Neuron (in vitro differentiated cells): ENCODE measurements around the gene GREB1.

ENCODE experiments used
- H2AFZ ChIP-seq: one replicate; pipeline ENCODE4 v1.6.1; 2013; ENCODE audit warnings: low read depth, mild to moderate bottlenecking, inconsistent platforms, low read length, moderate library complexity
- H3K27me3 ChIP-seq: one replicate; pipeline ENCODE4 v1.6.1; 2013; ENCODE audit warnings: low read length; ENCODE audit not compliant: insufficient read depth
- H3K36me3 ChIP-seq: one replicate; pipeline ENCODE4 v1.6.1; 2013; ENCODE audit warnings: low read length; ENCODE audit not compliant: insufficient read depth
- H3K4me1 ChIP-seq: one replicate; pipeline ENCODE4 v1.6.1; 2013; ENCODE audit warnings: low read length; ENCODE audit not compliant: insufficient read depth
- H3K4me3 ChIP-seq: 2 replicates; pipeline ENCODE4 v1.5.1; 2013; ENCODE audit warnings: mild to moderate bottlenecking, low read length, moderate library complexity
- H3K9me3 ChIP-seq: one replicate; pipeline ENCODE4 v1.6.1; 2013; ENCODE audit warnings: low read length

Gene GREB1

DNA sequence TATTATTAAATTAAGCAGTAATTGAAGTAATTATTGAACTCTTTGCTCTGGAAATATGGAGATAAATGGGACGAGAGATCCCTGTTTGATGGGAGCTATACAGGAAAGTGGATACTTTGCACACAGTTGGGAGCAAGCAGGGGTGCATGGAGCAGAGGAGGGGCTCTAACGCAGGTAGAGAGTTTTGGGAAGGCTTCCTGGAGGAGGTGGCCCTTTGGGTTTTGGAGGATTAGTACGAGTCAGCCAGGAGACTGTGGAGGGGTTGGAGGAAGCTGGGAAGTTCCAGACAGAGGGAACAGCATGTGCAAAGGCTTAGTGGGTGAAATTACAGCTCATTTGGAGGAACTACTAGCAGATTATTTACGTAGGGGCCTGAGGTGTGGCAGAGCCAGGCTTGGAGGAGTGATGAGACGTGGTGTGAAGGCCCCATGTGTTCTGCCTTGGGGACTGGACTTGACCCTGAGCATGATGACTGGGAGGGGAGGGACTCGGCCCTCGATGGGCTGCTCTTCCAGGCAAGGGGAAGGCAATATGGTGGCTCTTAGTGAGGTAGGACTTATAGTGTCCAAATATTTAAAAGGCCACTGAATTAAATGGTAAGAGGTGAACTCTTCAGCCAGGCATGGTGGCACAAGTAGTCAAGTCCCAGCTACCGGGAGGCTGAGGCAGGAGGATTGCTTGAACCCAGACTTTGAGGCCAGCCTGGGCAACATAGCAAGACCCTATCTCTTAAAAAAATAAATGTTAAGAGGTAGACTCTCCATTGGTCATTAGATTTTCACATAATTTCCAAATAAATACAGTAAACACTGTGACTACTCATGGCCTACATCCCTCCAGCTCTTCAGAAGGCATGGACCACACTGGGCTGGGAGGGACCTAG lies 30.2 kb downstream of the GREB1 start:
- Histone ChIP-seq H3K4me3 (no peak overlapping the region), H3K9me3 (no peaks in the 10 kb centered on the region), H2AFZ (no peak overlapping the region), H3K36me3 (peaks cover 70% of the 10 kb centered on the region), H3K27me3 (no peaks in the 10 kb centered on the region), H3K4me1 (peaks cover 7% of the 10 kb centered on the region)

- H3K9me3 ChIP-seq, result no peaks in the 10 kb centered on the region
- peaks cover 73% of the 10 kb centered on the region for H3K36me3 ChIP-seq
- H2AFZ ChIP-seq, result no peak overlapping the region
- H3K4me1 ChIP-seq, result no peaks in the 10 kb centered on the region
- H3K27me3 ChIP-seq, result no peaks in the 10 kb centered on the region
- H3K4me3 ChIP-seq, result no peak overlapping the region
Observed at GRCh38 chr2:11564816-11565567, 31.1 kb downstream of the GREB1 start.

DNA sequence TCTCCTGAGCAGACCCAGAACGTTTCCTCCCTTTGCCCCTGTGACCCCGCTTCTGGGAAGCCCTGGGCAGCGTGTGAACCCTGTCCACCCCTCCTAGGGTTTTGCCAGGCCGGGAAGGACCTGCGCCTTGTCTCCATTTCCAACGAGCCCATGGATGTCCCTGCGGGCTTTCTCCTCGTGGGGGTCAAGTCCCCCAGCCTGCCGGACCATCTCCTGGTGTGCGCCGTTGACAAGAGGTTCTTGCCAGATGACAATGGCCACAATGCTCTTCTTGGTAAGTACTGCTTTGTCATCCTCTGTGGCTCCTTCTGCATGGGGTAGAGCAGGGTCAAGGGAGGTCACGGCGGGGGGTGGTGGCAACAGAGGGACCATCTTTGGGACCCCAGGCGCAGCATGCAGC lies 32.5 kb downstream of the GREB1 start:
- H2AFZ ChIP-seq, result no peak overlapping the region
- H3K36me3 ChIP-seq, result peaks cover 69% of the 10 kb centered on the region
- no peak overlapping the region for H3K4me3 ChIP-seq
- H3K4me1 ChIP-seq, result no peaks in the 10 kb centered on the region
- H3K9me3 ChIP-seq, result no peaks in the 10 kb centered on the region
- no peaks in the 10 kb centered on the region for H3K27me3 ChIP-seq

GRCh38 chr2:11567631-11568031 lies 33.8 kb downstream of the GREB1 start:
- H2AFZ ChIP-seq, result no peak overlapping the region
- peaks cover 57% of the 10 kb centered on the region for H3K36me3 ChIP-seq
- H3K4me1 ChIP-seq, result no peaks in the 10 kb centered on the region
- H3K4me3 ChIP-seq, result no peak overlapping the region
- no peaks in the 10 kb centered on the region for H3K9me3 ChIP-seq
- no peaks in the 10 kb centered on the region for H3K27me3 ChIP-seq

- no peak overlapping the region for H2AFZ ChIP-seq
- H3K4me3 ChIP-seq, result no peak overlapping the region
- no peaks in the 10 kb centered on the region for H3K9me3 ChIP-seq
- H3K4me1 ChIP-seq, result no peaks in the 10 kb centered on the region
- H3K36me3 ChIP-seq, result peaks cover 56% of the 10 kb centered on the region
- H3K27me3 ChIP-seq, result no peaks in the 10 kb centered on the region
Observed at GRCh38 chr2:11568436-11568835, 34.6 kb downstream of the GREB1 start.

DNA sequence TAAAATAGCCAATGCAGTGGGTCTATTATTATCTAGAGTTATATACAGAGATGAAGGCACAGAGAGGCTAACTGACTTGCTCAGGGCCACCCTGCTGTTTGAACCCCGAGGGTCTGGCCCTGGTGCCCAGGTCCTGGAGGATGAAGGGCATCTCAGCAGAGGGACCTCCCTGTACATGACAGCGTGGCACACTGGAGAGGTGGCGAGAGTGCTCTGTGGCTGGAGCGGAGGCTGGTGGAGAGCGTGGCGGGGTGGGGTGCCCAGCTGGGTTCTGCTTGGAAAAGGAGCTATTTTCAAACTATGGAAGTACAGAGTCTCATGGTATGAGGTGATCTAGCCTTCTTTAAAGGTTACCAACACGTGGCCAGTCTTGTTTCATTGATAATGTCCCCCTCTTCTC lies 35.8 kb downstream of the GREB1 start:
- Histone ChIP-seq H3K36me3 (peaks cover 50% of the 10 kb centered on the region), H2AFZ (no peak overlapping the region), H3K4me3 (no peak overlapping the region), H3K27me3 (no peaks in the 10 kb centered on the region), H3K4me1 (no peaks in the 10 kb centered on the region), H3K9me3 (no peaks in the 10 kb centered on the region)

GRCh38 chr2:11571170-11571569 lies 37.3 kb downstream of the GREB1 start:
- Histone ChIP-seq H3K4me1 (no peaks in the 10 kb centered on the region), H3K36me3 (peaks cover 46% of the 10 kb centered on the region), H3K9me3 (no peaks in the 10 kb centered on the region), H3K27me3 (no peaks in the 10 kb centered on the region), H3K4me3 (no peak overlapping the region), H2AFZ (no peak overlapping the region)

GRCh38 chr2:11572996-11573395 lies 39.2 kb downstream of the GREB1 start:
- H3K4me1 ChIP-seq, result no peaks in the 10 kb centered on the region
- no peaks in the 10 kb centered on the region for H3K9me3 ChIP-seq
- H3K27me3 ChIP-seq, result no peaks in the 10 kb centered on the region
- H3K4me3 ChIP-seq, result no peak overlapping the region
- H3K36me3 ChIP-seq, result peaks cover 49% of the 10 kb centered on the region
- H2AFZ ChIP-seq, result no peak overlapping the region

DNA sequence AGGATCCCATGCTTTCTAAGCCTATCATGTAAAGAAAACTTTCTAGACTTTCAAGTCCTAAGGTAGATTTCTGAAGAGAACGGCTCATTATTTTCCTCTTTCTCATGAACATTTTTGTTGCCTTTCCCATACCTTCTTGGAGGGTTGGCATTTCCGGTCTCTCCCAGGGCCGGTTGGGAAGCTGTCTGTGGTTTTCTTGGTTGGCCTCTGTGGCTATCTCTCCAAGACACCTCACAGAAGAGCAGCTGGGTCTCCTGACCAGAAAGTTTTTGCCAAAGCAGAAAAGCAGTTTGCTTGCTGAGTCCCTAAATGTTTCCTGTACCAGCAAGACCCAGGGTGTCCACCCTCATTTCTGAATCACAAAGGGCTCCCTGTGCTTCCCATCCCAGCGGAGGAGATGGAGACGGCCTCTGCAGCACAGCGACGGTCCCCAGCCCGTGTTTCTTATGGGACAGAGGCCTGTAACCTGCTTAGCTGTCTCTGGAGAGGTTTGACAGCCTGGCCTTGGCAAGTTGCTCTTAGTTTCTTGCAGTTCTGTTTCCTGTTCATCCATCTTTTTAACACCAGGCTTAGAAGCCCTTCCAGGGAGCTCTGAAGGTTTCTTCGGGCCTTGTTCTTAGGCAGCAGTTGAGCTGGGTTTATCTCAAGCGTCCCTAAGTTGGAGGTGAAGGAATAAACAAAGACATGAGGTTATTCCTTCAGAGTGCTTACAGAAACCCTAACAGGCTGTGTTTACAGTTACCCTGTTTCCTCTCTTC lies 39.8 kb downstream of the GREB1 start:
- H3K9me3 ChIP-seq, result no peaks in the 10 kb centered on the region
- H2AFZ ChIP-seq, result no peak overlapping the region
- no peaks in the 10 kb centered on the region for H3K27me3 ChIP-seq
- no peak overlapping the region for H3K4me3 ChIP-seq
- H3K36me3 ChIP-seq, result peaks cover 44% of the 10 kb centered on the region
- H3K4me1 ChIP-seq, result no peaks in the 10 kb centered on the region

DNA sequence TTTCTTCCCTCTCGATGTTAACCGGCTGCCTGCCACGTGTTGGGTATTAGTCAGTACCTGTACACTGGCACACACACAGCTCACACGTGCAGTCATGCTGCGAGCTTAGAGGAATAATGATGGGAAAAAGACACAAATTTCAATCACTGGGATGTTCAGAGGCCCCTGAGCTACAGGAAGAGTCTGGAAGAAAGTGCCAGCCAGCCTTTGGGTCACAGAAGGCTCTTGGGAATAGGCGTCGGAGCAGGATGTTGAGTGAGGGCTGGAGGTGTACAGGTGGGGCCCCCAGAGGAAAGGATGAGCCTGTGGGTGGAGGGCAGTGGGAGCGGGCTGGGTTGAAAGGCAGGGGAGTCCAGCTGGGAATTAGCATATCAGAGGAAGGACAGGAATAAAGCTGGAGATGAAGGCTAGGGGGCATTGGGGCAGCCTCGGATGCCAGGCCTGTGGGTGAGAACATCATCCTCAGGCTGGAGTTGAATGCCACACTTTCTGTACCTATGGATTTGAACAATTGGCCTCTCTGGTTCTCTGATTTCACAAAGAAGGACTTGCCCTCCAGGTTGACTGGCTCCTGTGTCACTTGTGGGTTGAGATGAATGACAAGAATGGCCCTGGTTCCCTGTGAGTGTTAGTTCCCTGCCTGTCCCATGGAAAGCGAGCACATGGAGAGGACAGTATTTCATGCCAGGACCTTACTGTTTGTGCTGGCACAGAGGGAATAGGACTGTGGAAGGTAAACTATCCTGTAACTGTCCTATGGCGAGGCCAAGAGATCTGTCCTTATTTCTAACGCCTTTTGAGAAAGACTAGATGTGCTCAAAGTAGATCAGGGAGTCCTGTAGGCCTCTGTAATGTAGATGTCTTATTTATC lies 40.6 kb downstream of the GREB1 start:
- H3K9me3 ChIP-seq, result no peaks in the 10 kb centered on the region
- no peak overlapping the region for H3K4me3 ChIP-seq
- no peaks in the 10 kb centered on the region for H3K27me3 ChIP-seq
- peaks cover 44% of the 10 kb centered on the region for H3K36me3 ChIP-seq
- H2AFZ ChIP-seq, result no peak overlapping the region
- no peaks in the 10 kb centered on the region for H3K4me1 ChIP-seq

- H3K4me3 ChIP-seq, result no peak overlapping the region
Observed at GRCh38 chr2:11576398-11576797, 42.6 kb downstream of the GREB1 start.

DNA sequence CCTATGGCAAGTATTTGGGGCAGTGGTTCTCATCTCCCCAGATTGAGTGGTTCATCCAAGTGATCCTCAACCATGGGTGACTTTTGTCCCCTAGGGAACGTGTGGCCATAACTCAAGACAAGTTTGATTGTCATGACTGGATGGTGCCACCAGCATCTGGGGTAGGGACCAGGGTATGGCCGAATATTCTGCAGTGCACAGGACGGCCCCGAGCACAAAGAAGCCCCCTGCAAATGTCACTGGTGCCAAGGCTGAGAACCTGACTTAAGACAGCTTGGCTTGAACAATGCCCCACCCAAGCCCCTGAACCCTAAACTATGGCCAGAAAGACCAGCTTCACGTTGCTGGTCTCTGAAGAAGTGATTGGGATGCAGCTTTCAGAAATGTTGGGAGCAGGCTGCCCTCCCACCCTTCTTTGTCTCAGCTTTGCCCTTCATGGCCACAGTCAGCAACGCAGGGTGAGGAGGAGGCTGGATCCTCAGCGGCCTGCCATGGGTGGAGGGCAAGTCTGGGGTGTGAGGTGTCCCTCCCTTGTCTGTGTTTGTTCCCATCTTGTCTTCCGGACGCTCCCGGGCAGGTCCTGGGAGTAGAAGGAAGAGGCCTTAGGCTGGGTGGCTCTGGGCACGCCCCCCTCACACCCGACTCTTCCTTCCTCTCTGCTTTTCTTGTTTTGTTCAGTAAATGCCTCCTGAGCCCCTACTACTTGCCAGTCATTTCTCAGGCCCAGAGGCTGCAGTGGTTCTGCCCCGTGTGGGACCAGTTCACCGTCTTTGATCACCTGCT lies 43.4 kb downstream of the GREB1 start:
- Histone ChIP-seq H3K4me1 (no peaks in the 10 kb centered on the region), H3K36me3 (peaks cover 66% of the 10 kb centered on the region), H3K27me3 (no peaks in the 10 kb centered on the region), H3K9me3 (no peaks in the 10 kb centered on the region), H3K4me3 (no peak overlapping the region), H2AFZ (no peak overlapping the region)

More at GRCh38 chr2:11576398-11576797, 42.6 kb downstream of the GREB1 start:
- H3K36me3 ChIP-seq, result peaks cover 57% of the 10 kb centered on the region
- H3K9me3 ChIP-seq, result no peaks in the 10 kb centered on the region
- H3K27me3 ChIP-seq, result no peaks in the 10 kb centered on the region
- no peaks in the 10 kb centered on the region for H3K4me1 ChIP-seq
- H2AFZ ChIP-seq, result no peak overlapping the region
